DMS53 (cell line): ENCODE results near the gene RAI14.

Experiments
- DNase-seq: peaks from one replicate; lab custom pipeline; 2025; lab: John Stamatoyannopoulos, UW

The RAI14 gene

DNA sequence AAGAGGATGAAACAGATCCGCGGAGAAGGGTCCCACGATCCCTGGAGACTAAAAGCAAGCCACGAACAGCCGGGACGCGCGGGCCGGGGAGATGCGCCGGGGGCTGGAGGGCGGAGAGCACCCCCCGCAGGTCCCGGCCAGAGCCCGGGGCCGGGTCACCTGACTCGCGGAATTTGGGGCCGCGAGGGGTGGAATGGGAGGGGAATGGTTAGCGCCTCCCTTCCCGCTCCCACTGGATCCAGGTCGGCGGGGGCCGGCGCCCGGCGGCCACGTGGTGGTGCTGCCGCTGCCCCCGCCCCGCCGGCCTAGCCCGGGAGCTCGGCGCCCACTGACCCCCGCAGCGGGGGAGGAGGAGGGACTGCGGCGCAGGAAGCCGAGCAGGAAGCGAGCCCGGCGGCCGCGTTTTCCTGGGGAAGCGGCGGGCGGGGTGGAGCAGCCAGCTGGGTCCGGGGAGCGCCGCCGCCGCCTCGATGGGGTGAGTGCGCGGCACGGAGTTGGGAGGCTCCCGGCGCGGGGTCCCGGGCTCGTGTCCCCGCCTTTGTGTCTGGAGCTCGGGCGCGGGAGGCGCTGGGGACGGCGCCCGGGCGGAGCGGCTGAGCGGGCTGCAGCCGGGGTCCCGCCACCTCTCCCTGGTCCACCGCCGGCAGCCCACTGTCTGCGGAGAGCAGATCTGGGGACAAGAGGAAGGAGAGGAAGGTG lies at the start of gene RAI14:
RAI14 (plus strand) TSS at position 328 of the 699 bp plus-strand sequence. CDS start 30,592 bp downstream, outside the sequence.
- peak; percentile 87 for DNase-seq

DNA sequence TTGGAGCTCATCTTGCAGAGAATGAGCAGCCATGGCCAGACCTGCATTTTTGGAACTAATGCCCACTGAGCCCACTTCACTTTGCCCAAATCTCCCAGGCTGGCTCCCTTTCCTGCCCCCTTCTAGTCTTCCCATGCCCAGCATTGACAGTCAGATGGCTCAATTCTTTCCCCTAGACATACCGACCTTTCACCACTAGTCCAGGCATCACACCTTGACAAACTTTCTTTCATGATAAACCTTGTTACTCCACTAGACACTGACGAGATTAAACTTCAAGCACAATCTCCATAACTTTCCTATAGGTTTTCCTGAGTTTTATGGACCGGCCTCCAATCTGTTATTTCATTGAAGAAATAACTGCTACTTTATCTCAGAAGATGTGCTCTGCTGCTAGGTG lies 47.8 kb upstream of the RAI14 start:
- DNase-seq = no peak

DNA sequence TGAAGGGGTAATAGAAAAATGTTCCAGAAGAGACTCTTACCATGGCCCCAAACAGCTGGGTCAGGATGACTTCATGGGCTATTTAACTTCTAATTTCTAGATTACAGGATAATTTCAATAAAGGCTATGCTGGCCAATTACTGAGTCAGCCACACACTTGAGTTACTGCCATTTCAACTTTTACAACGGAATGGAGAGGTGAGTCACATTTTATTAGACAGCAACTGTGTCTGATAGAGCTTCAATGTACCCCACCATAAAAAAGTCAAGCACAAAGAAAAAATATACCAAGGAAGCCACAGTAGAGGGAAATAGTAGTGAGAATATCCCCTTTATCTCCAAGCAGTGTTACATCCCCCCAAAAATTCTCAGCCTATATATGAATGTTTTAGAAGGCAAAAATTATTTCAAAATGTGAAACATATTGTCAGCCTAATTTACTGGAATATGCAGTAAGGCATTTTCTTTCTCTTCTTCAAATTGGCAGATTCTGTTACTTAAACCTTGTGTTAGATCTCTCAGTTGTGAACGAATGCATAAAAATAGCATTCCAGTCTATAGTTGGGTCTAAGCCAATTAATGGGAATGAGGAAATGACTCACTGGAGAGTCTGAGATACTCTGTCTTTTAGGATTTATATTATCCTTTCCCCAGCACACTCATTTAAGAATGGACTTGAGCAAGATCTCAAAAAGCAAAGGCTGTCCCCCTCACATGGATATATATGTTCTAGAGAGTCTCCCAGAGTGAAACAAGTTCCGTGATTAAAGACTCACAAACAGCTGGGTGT lies 47.1 kb upstream of the RAI14 start:
- DNase-seq = peak; percentile 22

DNA sequence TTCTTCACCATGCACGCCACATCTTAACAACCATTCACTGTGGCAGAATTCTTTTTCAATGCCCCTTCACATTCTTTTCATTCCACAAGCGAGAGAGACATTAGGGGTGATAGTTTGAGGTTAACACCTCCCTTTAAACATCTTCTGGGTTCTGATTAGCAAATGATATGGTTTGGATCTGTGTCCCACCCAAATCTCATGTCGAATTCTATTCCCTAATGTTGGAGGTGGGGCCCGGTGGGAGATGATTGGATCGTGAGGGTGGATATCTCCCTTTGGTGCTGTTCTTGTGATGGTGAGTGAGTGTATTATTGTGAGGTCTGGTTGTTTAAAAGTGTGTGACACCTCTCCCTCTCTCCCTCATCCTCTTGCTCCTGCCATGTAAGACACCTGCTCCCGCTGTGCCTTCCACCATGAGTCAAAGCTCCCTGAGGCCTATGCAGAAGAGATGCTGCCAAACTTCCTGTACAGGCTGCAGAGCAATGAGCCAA lies 46.1 kb upstream of the RAI14 start:
- peak; percentile 2 for DNase-seq

DNA sequence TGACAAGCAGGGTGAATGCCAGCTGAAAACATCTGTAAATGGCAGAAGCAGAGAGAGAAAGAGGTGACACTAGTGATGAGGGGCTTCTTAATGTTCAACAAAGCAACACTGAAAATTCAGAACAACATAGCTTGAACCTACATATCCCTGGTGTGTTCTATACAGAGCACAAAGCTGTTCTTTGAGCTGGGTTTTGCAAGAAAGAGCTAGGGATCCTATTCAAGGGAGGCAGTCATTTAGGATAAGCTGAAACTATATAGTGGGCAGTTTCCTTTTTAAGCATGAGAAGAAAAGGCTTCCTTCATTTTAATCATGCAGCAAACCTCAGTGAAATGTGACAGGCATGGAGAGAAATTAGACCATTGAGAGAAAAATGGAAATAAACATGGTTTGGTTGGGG lies 45.6 kb upstream of the RAI14 start:
- no peak for DNase-seq

DNA sequence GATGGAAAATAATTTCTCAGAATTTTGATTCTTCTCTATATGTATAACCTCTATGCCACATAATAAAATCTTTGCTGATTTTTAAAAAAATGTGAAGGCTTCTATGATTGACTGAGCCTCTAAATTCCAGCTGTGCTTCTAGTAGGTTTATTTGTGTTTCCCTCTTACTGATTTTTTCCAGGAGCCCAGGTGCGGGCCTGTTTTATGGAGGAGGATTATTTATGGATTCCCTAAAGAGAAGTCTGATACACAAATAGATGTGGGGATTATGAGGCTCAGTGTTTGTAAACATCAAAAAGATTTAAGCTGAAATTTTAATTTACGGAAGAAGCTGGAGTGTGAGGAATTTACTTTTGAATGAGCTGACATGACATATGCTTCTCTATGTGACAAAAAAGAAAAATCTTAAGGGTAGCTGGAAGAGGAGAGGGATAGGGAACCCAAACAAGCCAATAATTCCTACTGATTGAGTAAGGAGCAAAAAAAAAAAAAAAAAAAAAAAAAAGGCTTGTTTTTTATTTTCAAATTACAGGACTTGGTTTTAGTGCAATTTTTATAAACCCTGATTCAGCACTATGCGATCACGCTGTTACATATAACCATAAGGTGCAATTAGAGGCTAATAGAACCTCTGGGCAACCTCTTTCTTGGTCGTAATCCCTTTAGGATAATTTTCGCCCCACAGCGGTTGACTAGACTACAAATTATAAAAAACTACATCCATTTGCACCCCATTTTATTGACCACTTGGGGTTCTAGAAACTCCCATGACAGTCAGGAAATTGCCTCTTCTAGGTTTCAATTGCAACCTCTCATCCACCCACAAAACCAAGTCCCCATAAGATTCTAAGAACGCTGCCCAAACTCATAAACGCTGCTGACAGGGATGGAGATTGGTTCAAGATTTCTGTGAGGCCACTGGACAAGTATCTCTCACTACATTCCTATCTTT lies 44.4 kb upstream of the RAI14 start:
- DNase-seq = no peak

DNA sequence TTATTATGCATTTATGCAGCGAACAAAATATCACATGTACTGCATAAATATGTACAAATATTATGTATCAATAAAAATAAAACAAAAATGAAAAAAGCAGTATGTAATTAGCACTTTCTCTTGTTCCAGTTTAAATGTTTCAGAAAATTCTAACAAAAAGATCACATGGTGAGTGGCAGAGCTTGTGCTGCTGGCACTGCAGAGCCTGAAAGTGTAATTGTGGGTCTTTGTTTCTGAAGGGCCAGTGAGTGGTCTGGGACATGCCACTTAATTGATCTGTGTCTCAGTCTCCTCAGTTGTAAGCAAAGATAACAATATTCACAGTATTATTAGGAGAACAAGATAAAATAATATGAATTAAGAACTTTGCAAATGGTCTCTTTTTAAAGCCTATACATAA lies 39.5 kb upstream of the RAI14 start:
- no peak for DNase-seq

DNA sequence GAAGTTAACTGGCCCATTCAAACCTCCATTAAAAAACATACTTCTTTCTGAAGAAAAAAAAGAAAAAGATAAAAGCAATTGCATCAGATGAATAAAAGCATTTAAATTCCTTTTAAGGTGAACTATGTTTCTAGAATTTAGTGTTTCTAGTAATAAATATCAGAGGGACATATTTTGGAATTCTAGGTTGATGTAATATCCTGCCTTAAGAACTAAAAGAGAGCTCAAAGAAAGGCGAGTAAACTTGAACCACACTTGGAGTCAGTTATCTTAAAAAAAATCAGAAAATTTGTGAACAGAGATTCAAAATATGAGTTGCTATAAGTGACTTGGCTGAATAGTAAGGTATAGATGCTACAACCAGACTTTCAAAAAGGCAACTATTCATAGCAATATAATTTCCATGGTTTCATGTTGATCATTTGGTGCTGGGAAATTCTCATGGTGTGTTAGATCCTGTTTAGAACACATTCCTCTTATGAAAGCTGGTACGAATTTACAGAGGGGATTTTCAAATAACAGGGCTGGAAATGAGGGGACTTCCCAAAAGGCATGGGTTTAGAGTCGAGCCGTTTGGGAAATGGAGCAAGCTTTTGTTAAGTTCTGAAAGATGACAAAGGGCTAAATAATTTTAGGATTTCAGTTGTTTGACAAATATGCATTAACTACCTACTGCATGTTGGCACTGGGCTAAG lies 37.6 kb upstream of the RAI14 start:
- no peak for DNase-seq

DNA sequence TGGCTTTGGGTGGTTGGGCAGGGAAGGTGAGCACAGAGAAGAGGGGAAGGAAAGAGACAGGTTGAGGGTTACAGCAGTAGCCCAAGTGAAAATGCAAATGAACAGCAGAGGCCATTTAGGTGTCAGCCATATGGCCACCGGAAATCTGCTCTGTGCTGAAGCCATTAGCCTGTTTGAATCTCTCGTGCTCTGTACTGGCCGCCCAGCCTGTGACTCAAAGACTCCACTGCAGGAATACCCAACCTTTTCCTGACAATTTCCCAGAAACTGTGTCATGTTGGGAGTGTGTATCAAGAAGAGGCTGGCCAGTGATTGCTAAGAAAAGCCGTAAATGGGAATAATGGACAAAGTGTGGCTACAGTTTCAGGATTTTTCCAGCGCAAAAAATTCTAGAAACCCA lies 35.9 kb upstream of the RAI14 start:
- no peak for DNase-seq

DNA sequence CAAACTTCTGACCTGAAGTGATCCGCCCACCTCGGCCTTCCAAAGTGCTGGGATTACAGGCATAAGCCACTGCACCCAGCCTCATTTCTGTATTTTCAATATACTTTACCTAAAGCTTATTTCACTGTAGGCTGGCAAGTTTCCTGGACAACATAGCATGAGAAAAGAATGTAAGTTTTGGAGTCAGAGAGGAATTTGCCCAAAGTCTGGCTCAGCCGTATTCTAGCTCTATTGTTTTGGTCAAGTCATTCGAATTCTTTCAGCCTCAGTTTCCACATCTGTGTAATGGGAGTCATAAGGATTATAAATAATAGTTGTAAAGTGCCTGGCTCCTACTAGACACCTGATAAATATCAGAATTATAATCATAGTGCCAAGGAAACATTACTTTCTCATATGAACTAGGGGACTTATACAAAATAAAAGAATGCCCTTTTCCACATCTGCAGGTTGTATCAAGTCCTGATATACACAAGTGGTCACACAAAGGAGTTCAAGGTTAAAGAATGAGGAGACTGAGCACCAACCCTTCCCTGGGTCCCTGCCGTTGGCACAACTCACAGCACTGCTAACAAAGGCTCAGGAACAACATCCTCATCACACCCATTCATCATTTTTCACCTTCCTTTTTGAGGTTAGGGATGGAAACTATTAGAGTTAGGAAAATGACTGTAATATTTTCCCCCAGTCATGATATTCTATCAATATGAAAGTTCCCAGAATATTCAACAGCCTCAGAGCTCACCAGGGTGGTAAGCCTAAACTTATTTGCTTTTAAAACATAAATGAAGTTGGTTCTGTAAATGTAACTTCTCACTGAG lies 34.6 kb upstream of the RAI14 start:
- no peak for DNase-seq

DNA sequence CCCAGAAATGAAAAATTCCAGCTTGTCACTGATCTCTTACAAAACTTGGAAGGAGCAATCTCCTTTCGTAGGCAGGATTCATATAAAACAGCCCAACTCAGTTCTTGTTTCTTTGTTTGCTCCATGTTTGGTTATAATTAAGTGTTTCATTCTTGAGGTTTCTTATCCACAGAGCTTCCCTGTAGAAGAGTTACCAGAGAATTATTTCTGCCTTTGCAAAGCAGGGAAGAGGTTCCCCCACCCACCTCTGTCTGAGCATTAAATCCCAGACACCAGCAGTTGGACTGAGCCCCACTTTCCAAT lies 34.1 kb upstream of the RAI14 start:
- no peak for DNase-seq

DNA sequence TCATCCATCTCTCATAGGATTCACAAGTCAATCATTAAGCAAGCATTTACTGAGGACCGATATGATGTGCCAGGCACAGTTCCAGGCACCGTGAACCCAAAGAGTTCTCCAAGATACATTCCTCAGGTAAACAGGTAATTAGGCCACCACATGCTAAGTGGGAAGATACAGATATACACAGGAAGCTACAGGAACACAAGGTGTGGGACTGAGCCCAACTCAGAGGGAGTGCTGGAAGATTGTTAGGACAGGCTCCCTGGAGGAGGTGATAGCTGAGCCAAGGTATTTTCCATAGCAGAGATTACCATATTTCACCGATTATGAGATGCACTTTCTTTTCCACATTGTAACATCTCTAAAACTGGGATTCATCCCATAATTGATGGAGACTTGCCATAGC lies 31.4 kb upstream of the RAI14 start:
- no peak for DNase-seq

DNA sequence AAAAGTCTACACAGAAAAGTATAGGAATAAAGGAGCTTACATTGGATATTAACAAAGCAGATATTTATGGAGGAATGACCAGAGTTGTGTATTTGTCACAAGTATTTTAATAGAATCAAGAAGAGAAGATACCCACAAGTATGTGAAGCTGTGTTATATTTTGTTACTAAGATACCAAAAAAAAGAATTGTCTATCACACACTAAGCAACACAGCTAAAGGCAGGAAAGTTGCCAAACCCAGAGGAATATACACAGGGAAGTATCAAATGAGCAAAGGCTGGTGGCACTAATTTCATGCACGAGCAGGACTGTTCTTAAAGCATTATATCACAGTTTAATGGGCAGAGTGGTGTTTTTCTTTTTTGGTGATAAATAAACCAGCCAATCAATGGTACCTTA lies 30.9 kb upstream of the RAI14 start:
- DNase-seq = no peak

DNA sequence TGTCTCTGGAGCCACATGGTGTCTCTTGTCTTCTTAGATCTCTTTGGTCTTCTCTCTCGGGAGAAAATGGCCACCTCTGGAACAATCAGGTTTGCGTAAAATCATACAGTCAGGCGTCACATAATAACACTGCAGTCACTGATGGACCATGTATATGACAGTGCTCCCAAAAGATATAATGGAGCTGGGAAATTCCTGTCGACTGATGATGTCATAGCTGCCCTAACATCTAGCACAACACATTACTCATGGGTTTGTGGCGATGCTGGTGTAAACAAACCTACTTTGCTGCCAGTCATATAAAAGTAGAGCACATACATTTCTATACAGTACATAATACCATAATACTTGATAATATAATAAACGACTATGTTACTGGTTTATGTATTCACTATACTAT lies 30.1 kb upstream of the RAI14 start:
- DNase-seq = peak; percentile 25

DNA sequence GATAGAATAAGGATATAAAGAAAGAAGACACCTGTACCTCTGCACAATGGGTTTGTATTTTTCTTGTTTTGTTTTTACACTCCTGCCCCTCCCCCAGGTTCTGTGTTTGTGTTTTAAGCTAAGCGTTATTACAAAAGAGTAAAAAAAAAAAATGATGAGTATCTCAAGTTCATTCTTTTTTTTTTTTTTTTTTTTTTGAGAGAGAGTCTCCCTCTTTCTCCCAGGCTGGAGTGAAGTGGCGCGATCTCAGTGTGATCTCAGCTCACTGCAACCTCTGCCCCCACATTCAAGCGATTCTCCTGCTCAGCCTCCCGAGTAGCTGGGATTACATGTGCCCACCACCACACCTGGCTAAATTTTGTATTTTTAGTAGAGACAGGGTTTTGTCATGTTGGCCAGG lies 29.4 kb upstream of the RAI14 start:
- DNase-seq = no peak

DNA sequence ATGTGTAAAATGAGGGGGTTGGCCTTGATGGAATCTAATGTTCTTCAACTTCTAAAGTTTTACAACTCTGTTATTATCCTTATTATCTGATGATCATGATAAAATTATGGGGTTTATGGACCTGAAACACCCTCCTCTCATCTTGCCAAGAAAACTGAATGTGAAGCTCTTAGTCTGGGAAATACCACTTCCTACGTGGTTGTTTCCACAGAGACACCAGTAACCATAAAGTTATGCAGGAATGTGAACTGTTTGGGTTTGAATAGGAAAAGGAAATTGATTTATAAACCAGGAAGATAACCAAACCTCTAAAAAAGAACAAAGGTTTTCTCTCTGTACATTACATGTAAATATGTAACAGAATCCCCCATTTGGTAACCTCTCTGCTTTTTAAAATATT lies 28.3 kb upstream of the RAI14 start:
- DNase-seq = no peak

DNA sequence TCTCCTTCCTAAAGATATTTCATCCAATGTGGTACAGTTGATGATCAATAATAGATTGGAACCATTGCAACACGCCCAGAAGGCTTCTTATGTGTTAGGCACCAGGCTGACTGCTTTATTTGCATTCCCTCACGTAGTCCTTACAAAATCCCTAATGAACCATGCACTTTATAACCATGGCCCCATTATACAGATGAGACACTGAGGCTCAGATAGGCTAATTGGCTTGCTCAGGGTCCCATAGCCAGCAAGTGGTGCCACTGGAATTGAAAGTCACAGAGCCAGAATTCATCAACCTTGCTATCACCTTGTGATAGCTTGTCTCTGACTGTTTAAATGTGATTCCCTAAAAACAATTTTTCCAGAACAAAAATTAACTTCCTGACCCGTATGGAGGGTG lies 27.8 kb upstream of the RAI14 start:
- DNase-seq = no peak

DNA sequence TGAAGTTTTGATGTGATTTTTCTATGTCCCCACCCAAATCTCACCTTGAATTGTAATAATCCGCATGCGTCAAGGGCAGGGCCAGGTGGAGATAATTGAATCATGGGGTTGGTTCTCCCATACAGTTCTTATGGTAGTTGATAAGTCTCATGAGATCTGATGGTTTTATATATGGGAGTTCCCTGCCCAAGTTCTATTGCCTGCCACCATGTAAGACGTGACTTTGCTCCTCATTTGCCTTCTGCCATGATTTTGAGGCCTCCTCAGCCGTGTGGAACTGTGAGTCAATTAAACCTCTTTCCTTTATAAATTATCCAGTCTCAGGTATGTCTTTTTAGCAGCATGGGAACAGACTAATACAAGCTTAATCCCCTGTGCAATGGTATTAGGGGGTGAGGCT lies 25.5 kb upstream of the RAI14 start:
- no peak for DNase-seq

DNA sequence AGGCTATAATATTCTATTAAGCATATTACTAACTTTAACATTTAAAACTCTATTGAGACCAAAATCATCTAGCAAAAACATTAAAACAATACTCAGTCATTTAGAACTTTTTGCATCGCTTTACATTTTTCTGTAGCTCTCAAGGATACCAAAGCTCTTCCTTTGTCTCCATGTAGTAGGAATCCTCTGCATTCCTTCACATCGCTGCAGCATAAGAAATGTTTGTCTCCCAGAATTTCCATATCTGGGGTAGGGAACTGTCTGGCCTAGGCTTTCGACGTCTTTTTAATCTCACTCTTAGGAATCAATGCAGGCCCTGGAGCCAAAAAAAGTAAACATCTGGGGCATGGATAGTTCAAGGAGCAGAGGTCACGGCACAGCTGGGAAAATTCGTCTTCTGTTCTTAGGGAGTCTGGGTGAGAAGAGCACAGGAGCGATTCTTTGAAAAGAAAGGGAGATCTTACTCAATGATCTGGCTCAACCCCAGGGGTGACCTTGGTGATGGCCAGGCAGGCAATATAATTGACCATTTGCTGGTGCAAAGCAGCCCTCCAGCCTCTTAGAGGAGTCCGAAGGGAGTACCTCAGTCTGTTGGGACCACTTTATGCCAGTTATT lies 23.2 kb upstream of the RAI14 start:
- no peak for DNase-seq

DNA sequence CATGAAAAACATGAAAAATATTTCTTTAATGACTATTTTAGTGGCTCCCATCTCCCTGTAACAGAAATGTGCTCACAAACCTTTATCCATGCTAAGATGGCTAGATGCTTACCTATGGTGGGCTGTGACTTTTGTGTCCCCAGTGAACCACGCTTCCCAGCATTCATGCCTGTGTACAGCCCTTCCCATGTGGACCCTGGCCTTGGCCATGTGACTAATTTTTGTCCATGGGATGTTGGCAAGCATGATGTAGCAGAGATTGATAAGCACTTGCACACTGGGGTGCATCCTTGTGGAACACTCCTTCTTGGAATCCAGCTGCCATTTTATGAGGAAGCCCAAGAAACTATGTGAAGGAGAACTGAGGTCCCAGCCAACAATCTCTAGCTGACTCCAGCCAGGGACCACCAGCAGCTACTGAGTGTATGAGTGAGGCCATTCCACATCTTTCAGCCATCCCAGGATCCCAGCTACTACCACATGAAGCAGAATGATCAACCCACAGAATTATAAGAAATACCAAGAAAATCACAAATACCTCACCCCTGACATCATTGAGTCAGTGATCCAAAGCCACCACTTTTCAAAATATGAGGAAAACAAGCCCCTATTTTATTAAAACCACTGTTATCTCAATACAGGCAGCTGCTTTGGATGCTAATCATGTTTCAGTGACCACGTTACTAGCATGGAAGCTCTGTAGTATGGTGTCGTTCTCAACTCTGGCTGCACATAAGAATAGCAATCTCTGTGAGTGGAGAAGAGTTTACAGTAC lies 16.1 kb upstream of the RAI14 start:
- no peak for DNase-seq
